ENCODE measurements around the gene DHX9. TPM values are rescaled to one million over a fixed set of nuclear protein-coding genes. Genes with fewer than 3 reads are reported as not detected.

DHX9 gene
- total and polyA plus RNA-seq, 9 of the 15 experiments (the other 6 are each of a cell fraction or from before 2014, with no cell fraction given) = 100 to 409 (median 294) TPM

DNA sequence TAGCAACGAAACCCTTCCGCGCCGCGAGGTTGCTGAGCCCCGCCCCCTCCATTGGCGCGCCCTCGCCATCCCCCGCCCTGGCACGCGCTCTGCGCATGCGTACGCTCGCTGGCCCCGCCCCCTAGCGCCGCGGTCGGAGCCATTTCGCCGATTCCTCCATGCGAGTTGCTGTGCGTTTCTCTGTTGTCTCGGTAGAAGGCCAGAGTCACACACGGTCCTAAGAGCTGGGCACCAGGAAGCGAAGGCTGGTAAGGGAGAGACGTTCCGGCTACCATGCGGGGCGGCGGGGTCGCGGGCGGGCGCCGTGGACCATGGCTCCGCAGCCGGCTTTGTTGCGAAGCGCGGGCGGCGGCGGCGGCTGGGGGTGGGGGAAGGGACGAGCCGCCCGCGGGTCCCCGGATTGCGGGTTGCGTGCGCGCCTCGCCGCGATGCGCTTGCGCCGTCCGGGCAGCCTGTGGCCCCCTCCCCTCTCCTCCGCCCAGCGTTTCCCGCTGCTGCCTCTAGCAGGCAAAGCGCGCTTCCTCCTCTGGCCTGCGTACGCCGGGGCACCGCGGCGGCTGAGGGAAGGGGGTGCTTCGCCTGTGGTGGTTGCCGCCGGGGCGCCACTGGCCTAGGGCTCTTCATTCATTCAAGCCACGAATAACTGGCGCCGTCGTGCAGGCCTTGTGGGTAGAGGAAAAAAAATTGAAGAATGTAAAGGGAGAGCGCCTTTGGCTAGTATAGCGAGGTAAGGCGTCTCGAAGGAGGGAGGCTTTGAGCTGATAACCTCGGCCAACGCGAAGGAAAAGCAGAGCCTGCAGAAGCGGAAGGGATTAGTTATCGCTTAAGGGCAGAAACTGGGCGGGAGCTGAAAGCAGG, at the start of gene DHX9 (continued):
- TF ChIP-seq, protein P1, sequence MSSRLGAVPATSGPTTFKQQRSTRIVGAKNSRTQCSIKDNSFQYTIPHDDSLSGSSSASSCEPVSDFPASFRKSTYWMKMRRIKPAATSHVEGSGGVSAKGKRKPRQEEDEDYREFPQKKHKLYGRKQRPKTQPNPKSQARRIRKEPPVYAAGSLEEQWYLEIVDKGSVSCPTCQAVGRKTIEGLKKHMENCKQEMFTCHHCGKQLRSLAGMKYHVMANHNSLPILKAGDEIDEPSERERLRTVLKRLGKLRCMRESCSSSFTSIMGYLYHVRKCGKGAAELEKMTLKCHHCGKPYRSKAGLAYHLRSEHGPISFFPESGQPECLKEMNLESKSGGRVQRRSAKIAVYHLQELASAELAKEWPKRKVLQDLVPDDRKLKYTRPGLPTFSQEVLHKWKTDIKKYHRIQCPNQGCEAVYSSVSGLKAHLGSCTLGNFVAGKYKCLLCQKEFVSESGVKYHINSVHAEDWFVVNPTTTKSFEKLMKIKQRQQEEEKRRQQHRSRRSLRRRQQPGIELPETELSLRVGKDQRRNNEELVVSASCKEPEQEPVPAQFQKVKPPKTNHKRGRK (tag; IDR thresholded peaks at IDR 0.05) = no peak
- TF ChIP-seq, protein P2, sequence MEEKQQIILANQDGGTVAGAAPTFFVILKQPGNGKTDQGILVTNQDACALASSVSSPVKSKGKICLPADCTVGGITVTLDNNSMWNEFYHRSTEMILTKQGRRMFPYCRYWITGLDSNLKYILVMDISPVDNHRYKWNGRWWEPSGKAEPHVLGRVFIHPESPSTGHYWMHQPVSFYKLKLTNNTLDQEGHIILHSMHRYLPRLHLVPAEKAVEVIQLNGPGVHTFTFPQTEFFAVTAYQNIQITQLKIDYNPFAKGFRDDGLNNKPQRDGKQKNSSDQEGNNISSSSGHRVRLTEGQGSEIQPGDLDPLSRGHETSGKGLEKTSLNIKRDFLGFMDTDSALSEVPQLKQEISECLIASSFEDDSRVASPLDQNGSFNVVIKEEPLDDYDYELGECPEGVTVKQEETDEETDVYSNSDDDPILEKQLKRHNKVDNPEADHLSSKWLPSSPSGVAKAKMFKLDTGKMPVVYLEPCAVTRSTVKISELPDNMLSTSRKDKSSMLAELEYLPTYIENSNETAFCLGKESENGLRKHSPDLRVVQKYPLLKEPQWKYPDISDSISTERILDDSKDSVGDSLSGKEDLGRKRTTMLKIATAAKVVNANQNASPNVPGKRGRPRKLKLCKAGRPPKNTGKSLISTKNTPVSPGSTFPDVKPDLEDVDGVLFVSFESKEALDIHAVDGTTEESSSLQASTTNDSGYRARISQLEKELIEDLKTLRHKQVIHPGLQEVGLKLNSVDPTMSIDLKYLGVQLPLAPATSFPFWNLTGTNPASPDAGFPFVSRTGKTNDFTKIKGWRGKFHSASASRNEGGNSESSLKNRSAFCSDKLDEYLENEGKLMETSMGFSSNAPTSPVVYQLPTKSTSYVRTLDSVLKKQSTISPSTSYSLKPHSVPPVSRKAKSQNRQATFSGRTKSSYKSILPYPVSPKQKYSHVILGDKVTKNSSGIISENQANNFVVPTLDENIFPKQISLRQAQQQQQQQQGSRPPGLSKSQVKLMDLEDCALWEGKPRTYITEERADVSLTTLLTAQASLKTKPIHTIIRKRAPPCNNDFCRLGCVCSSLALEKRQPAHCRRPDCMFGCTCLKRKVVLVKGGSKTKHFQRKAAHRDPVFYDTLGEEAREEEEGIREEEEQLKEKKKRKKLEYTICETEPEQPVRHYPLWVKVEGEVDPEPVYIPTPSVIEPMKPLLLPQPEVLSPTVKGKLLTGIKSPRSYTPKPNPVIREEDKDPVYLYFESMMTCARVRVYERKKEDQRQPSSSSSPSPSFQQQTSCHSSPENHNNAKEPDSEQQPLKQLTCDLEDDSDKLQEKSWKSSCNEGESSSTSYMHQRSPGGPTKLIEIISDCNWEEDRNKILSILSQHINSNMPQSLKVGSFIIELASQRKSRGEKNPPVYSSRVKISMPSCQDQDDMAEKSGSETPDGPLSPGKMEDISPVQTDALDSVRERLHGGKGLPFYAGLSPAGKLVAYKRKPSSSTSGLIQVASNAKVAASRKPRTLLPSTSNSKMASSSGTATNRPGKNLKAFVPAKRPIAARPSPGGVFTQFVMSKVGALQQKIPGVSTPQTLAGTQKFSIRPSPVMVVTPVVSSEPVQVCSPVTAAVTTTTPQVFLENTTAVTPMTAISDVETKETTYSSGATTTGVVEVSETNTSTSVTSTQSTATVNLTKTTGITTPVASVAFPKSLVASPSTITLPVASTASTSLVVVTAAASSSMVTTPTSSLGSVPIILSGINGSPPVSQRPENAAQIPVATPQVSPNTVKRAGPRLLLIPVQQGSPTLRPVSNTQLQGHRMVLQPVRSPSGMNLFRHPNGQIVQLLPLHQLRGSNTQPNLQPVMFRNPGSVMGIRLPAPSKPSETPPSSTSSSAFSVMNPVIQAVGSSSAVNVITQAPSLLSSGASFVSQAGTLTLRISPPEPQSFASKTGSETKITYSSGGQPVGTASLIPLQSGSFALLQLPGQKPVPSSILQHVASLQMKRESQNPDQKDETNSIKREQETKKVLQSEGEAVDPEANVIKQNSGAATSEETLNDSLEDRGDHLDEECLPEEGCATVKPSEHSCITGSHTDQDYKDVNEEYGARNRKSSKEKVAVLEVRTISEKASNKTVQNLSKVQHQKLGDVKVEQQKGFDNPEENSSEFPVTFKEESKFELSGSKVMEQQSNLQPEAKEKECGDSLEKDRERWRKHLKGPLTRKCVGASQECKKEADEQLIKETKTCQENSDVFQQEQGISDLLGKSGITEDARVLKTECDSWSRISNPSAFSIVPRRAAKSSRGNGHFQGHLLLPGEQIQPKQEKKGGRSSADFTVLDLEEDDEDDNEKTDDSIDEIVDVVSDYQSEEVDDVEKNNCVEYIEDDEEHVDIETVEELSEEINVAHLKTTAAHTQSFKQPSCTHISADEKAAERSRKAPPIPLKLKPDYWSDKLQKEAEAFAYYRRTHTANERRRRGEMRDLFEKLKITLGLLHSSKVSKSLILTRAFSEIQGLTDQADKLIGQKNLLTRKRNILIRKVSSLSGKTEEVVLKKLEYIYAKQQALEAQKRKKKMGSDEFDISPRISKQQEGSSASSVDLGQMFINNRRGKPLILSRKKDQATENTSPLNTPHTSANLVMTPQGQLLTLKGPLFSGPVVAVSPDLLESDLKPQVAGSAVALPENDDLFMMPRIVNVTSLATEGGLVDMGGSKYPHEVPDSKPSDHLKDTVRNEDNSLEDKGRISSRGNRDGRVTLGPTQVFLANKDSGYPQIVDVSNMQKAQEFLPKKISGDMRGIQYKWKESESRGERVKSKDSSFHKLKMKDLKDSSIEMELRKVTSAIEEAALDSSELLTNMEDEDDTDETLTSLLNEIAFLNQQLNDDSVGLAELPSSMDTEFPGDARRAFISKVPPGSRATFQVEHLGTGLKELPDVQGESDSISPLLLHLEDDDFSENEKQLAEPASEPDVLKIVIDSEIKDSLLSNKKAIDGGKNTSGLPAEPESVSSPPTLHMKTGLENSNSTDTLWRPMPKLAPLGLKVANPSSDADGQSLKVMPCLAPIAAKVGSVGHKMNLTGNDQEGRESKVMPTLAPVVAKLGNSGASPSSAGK (IDR thresholded peaks at IDR 0.05) = no peak
- peak; percentile 92 for TF ChIP-seq ZFX (CRISPR knock-in tag; IDR thresholded peaks at IDR 0.05)
- TF ChIP-seq KDM1A (IDR thresholded peaks at IDR 0.05) = peak; percentile 85 to 91; a peak in 3 of 4 replicates
- peak; percentile 57; the same call in 1 of the 2 replicates for TF ChIP-seq KLF13 (tag; IDR thresholded peaks at IDR 0.05; ENCODE audit: borderline replicate concordance, low read depth)
- no peak for TF ChIP-seq ZFP36 (IDR thresholded peaks at IDR 0.05; ENCODE audit: low read depth, low read length, partially characterized antibody)
- no peak for TF ChIP-seq ZNF695 (CRISPR knock-in tag; IDR thresholded peaks at IDR 0.05)
- no peak for TF ChIP-seq ZZZ3 (IDR thresholded peaks at IDR 0.05)
- no peak for TF ChIP-seq ZNF644 (tag; IDR thresholded peaks at IDR 0.05; ENCODE audit: low read depth)
- peak; percentile 84; the same call in 1 of the 2 replicates for TF ChIP-seq FOXK1 (CRISPR knock-in tag; IDR thresholded peaks at IDR 0.05; ENCODE audit: borderline replicate concordance)
- no peak for TF ChIP-seq ZNF717 (CRISPR knock-in tag; IDR thresholded peaks at IDR 0.05)
- TF ChIP-seq GABPA (tag; conservative IDR thresholded peaks at IDR 0.05; ENCODE audit: low read depth) = peak; percentile 58
- TF ChIP-seq SMARCA5 (IDR thresholded peaks at IDR 0.05) = peak; percentile 75
- no peak; the same call in 1 of the 2 replicates for TF ChIP-seq HNRNPUL1 (IDR thresholded peaks at IDR 0.05; ENCODE audit: low read length)
- peak; percentile 76 for TF ChIP-seq FOXM1 (IDR thresholded peaks at IDR 0.05; ENCODE audit: low read depth)
- TF ChIP-seq FOXM1 (CRISPR knock-in tag; IDR thresholded peaks at IDR 0.05; ENCODE audit: low read depth) = peak; percentile 73

All from K562 (cell line).